ENCODE data around the gene NID1. TPM values are rescaled to one million over a fixed set of nuclear protein-coding genes. Genes with fewer than 3 reads are reported as not detected.

The NID1 gene
- total RNA-seq, 1 donor from 2014 or later = 0.65 TPM

DNA sequence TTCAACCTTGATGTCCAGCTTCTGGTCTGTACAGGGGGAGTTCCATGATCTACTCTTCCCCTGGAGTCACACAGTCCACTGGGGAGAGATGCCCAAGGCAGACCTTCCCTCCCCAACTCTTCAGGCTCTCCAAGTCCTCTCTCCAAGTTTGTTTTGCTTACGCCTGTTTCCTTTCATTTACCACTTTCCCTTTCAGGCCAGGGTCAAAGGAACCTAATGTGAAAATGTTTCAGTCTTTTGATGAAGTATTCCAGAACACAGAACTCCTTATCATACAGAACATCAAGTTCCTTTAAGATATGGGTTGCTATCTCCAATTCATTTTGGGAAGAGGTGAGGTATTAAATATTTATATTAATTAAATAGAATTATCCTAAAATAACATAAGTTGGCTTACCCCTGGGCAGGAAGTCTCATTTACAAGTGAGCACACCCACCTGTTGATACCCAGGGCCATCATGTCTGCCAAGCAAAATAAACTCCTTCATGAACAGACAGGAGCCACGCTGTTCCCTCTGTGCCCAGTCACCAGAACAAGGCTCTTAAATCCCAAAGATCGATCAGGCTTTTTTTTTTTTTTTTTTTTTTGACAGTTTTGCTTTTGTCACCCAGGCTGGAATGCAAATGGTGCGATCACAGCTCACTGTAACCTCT is 116.0 kb downstream of the NID1 start:
- Mint-ChIP-seq H3K9me3 (no peaks in the 10 kb centered on the region), H3K4me1 (ENCODE audit: low read depth) (peaks cover 41% of the 10 kb centered on the region), H3K36me3 (ENCODE audit: low read depth) (no peaks in the 10 kb centered on the region), H3K27ac (no peak overlapping the region), H3K27me3 (ENCODE audit: insufficient read depth) (peaks cover 15% of the 10 kb centered on the region), H3K4me3 (no peak overlapping the region)
- DNase-seq (ENCODE audit: low spot score) = no peak
- intact Hi-C loops (cut with micrococcal nuclease) = no loop called here

DNA sequence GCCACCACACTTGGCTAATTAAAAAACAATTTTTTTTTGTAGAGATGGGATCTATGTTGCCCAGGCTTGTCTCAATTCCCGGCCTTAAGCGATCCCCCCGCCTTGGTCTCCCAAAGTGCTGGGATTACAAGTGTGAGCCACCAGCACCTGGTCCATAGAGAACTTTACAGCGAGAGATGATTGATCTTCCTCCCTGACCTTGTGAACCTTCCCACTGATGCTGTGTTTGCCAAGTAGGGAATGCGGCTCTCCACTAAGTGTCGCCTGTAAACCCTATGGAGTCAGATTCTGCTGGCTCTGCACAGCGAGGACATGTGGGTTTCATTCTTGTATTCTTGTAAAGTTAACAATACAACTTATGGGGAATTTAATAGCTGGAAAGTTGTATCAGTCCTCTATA is 116.9 kb downstream of the NID1 start:
- Mint-ChIP-seq H3K27ac (no peak overlapping the region), H3K9me3 (no peaks in the 10 kb centered on the region), H3K4me1 (ENCODE audit: low read depth) (peaks cover 32% of the 10 kb centered on the region), H3K4me3 (no peak overlapping the region), H3K27me3 (ENCODE audit: insufficient read depth) (peaks cover 15% of the 10 kb centered on the region), H3K36me3 (ENCODE audit: low read depth) (no peaks in the 10 kb centered on the region)
- DNase-seq (ENCODE audit: low spot score) = no peak
- intact Hi-C loops (cut with micrococcal nuclease) = no loop called here

DNA sequence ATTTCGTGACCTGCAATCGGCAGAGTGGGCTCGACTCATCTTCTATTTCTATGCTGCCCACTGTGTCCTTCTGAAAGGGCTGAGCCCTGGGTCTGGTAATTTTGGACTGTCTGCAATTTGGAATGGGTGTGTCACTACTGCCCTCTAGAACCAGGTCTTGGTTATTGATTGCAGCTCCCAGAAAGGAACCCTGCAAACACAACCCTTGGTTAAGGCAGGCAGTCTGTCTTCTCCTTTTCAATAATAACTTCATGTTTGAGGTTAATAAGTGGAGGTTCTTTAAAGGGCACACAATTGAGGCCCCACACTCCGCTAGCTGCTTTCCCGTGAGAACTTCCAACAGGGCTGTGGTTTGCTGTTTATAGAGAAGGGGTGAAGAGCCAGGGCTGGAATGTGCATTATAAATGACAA is 118.3 kb downstream of the NID1 start:
- H3K27ac Mint-ChIP-seq = no peak overlapping the region
- H3K9me3 Mint-ChIP-seq = no peaks in the 10 kb centered on the region
- no peaks in the 10 kb centered on the region for H3K36me3 Mint-ChIP-seq (ENCODE audit: low read depth)
- no peak for DNase-seq (ENCODE audit: low spot score)
- peaks cover 22% of the 10 kb centered on the region for H3K4me1 Mint-ChIP-seq (ENCODE audit: low read depth)
- intact Hi-C loops (cut with micrococcal nuclease) = no loop called here
- H3K4me3 Mint-ChIP-seq = no peak overlapping the region
- peaks cover 14% of the 10 kb centered on the region for H3K27me3 Mint-ChIP-seq (ENCODE audit: insufficient read depth)

DNA sequence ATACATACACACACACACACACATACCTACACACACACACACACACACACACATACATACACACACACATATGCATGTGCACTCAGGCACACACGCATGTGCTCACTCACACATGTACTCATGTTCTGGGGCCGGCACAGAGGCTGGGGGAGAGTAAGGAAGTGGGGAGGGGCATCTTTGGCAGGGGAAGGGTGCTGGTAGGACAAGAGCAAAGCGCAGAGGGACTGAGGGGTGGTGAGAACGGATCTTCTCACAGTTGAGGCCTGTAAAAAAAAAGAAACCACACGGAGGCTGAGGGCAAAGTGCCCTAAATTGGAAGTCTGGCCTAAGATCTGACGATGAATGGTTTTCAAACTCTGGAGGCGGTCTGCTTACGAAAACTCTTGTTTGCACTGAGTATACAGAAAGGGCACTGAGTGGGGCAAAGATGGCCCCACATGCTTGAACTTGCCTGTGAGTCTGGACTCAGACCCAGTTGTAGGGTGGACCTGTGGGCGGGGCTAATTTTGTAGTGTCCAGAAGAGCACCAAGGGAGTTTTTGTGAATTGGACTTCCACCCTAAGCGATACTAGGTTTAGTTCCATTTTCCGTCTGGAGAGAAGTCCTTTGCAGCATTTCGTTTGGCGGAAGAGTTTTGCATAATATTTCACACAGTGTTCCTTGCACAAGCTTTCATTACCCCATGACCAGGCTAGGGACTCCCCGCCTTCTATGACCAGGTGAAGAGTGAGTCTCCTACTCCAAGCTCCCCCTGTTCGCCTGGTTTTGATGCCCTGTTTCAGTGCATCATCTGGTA is 118.9 kb downstream of the NID1 start:
- Mint-ChIP-seq H3K27ac (peak overlapping the region; percentile 38), H3K36me3 (ENCODE audit: low read depth) (no peaks in the 10 kb centered on the region), H3K4me3 (no peak overlapping the region), H3K4me1 (ENCODE audit: low read depth) (peaks cover 21% of the 10 kb centered on the region), H3K27me3 (ENCODE audit: insufficient read depth) (peaks cover 13% of the 10 kb centered on the region), H3K9me3 (no peaks in the 10 kb centered on the region)
- intact Hi-C loops (cut with micrococcal nuclease) = no loop called here
- no peak for DNase-seq (ENCODE audit: low spot score)

DNA sequence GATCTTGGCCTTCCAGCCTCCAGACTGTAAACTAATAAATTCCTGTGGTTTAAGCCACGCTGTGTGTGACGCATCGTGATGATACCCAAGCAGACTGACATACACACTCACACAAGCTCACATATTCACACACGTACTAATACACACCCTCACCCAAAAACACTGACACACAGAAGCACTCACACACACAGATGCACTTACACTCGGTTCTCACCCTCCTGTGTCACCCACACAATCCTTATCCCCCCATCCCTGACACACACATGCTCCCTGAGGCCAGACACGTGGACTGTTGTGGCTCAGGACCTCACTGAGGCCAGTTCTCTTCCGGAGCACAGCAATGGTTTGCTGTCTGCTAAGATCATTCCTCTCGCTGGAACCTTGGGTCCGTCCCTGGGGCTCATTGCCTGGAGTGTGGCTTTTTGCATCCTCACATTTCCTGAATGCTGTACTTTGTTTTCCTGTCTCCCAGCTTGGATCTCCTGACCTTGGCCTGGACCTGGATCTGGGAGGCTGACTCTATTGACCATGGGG is 121.2 kb downstream of the NID1 start:
- H3K4me1 Mint-ChIP-seq (ENCODE audit: low read depth) = peaks cover 39% of the 10 kb centered on the region
- DNase-seq (ENCODE audit: low spot score) = no peak
- peaks cover 10% of the 10 kb centered on the region for H3K9me3 Mint-ChIP-seq
- no peak overlapping the region for H3K27ac Mint-ChIP-seq
- H3K27me3 Mint-ChIP-seq (ENCODE audit: insufficient read depth) = peaks cover 4% of the 10 kb centered on the region
- intact Hi-C loops (cut with micrococcal nuclease) = no loop called here
- no peaks in the 10 kb centered on the region for H3K36me3 Mint-ChIP-seq (ENCODE audit: low read depth)
- H3K4me3 Mint-ChIP-seq = no peak overlapping the region

DNA sequence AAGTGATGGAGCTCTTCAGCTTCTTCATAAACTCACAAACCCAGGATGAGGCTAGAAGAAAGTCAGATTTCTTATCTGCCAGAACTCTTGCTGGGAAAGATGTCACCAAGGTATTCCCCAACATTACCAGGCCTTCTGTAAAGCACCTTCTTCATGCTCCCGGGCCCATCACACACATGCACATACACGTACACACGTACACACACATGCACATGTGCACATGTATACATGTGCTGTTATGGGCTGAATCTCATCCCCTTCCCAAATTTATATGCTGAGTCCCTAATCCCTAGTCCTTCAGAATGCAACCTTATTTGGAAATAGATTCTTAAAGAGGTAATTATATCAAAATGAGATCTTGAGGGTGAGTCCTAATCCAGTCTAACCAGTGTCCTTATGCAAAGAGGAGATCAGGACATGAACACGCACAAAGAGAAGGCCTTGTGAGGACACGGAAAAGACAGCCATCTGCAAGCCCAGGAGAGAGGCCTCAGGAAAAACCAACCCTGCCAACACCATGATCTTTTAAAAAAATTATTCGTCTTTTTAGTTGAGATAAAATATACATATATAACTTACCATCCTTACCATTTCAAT is 121.8 kb downstream of the NID1 start:
- Mint-ChIP-seq H3K36me3 (ENCODE audit: low read depth) (no peaks in the 10 kb centered on the region), H3K27me3 (ENCODE audit: insufficient read depth) (peaks cover 4% of the 10 kb centered on the region), H3K27ac (no peak overlapping the region), H3K4me1 (ENCODE audit: low read depth) (peaks cover 44% of the 10 kb centered on the region), H3K9me3 (peaks cover 10% of the 10 kb centered on the region), H3K4me3 (no peak overlapping the region)
- DNase-seq (ENCODE audit: low spot score) = no peak
- intact Hi-C loops (cut with micrococcal nuclease) = no loop called here

DNA sequence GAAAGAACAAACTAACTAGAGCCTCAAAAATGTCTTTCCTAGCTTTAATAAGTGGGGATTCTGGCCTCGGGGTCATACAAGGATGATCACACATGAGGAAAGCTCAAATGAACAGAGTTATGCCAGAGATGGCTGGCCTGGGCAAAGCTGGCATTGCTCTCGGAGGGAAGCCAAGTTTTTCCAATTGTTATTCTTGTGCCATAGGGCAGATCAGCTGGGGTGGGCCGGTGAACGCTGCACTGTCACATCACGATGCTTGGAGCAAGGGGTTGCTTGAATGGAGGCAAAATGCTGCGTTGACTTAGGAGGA is 122.3 kb downstream of the NID1 start:
- no peak overlapping the region for H3K27ac Mint-ChIP-seq
- H3K27me3 Mint-ChIP-seq (ENCODE audit: insufficient read depth) = peaks cover 4% of the 10 kb centered on the region

DNA sequence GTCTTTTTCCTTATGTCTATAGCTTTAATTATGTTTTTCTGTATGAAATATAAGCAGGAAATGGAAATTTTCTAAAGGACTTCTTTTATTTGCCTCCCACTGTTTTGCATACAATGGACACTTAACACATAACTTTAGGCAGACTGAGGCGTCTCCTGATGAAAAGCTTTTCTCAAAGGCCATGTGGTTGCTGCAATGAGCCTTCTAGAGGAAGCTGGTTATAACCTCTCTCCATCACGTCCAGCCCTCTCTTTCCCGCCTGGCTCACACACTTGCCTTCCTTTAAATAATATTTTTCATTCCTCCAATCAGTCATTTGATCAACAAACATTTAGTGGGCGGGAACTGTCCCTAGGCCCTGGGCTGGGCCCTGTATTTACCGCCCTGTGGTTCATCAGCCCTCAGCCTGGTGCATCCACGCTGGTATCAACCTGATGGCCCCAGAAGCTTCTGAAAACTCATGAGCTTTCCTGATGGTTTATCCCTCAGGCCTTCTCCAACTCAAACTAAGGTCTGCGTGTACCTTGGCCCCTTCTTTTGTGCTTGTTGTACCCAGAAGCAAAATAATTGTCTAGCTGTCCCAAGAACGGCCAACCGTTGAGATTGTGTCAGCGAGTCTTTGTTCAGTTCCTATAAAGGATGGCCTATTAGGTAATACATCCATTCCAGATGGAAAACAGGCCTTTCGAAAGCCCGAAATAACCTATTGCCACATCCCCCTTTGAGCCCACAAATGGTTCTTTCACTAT is 122.8 kb downstream of the NID1 start:
- peaks cover 3% of the 10 kb centered on the region for H3K36me3 Mint-ChIP-seq (ENCODE audit: low read depth)
- no peak overlapping the region for H3K27ac Mint-ChIP-seq
- intact Hi-C loops (cut with micrococcal nuclease) = no loop called here
- H3K4me1 Mint-ChIP-seq (ENCODE audit: low read depth) = peaks cover 51% of the 10 kb centered on the region
- no peak overlapping the region for H3K4me3 Mint-ChIP-seq
- H3K9me3 Mint-ChIP-seq = peaks cover 10% of the 10 kb centered on the region
- no peak for DNase-seq (ENCODE audit: low spot score)
- H3K27me3 Mint-ChIP-seq (ENCODE audit: insufficient read depth) = peaks cover 4% of the 10 kb centered on the region

More for the DNA sequence above, 122.3 kb downstream of the NID1 start:
- intact Hi-C loops (cut with micrococcal nuclease) = no loop called here
- H3K9me3 Mint-ChIP-seq = peaks cover 10% of the 10 kb centered on the region
- no peak overlapping the region for H3K4me3 Mint-ChIP-seq
- H3K36me3 Mint-ChIP-seq (ENCODE audit: low read depth) = no peaks in the 10 kb centered on the region
- peaks cover 45% of the 10 kb centered on the region for H3K4me1 Mint-ChIP-seq (ENCODE audit: low read depth)
- DNase-seq (ENCODE audit: low spot score) = no peak

DNA sequence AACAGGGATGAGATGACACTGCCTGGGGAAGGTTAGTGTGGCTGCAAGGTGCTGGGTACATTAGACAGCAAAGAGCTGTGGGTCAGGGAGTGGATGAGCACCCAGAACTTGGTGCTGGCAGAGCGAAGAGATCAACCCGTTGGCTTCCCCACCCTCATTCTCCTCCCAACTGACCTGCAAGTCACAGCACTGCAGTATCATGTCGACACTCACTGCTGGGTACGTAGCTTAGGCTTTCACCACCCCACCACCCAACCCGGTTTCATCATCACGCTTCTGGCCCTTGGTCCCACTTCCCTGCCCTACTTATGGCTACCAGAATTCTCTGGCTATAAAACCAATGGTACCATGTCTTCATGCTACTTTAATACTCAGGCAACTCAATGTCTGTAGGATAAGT is 124.6 kb downstream of the NID1 start:
- H3K36me3 Mint-ChIP-seq (ENCODE audit: low read depth) = peaks cover 3% of the 10 kb centered on the region
- intact Hi-C loops (cut with micrococcal nuclease) = no loop called here
- H3K4me3 Mint-ChIP-seq = no peak overlapping the region
- H3K27ac Mint-ChIP-seq = peak overlapping the region; percentile 18
- peaks cover 4% of the 10 kb centered on the region for H3K27me3 Mint-ChIP-seq (ENCODE audit: insufficient read depth)
- H3K9me3 Mint-ChIP-seq = peaks cover 10% of the 10 kb centered on the region
- DNase-seq (ENCODE audit: low spot score) = no peak
- peaks cover 50% of the 10 kb centered on the region for H3K4me1 Mint-ChIP-seq (ENCODE audit: low read depth)

DNA sequence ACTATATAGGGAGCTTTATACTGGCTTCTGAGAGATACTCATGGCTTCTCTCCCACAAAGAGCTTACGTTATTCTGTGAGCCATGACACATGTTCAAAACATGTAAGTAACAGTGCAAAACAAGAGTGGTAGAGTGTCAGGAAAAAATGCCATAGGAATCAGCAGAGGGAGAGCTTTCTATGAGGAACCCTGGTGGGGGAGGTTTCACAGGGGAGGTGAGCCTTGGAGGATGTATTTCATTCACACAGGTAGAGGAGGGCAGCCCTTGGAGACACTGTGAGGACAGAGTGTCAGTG is 125.5 kb downstream of the NID1 start:
- H3K36me3 Mint-ChIP-seq (ENCODE audit: low read depth) = peaks cover 3% of the 10 kb centered on the region
- intact Hi-C loops (cut with micrococcal nuclease) = loop anchor here (2.0 kb wide), 1 partner anchor 29 kb away; no protein-coding TSS in a partner anchor
- no peak overlapping the region for H3K4me3 Mint-ChIP-seq
- DNase-seq (ENCODE audit: low spot score) = no peak
- peaks cover 10% of the 10 kb centered on the region for H3K9me3 Mint-ChIP-seq
- H3K27me3 Mint-ChIP-seq (ENCODE audit: insufficient read depth) = peaks cover 4% of the 10 kb centered on the region
- H3K4me1 Mint-ChIP-seq (ENCODE audit: low read depth) = peaks cover 51% of the 10 kb centered on the region
- peak overlapping the region; percentile 84 for H3K27ac Mint-ChIP-seq

DNA sequence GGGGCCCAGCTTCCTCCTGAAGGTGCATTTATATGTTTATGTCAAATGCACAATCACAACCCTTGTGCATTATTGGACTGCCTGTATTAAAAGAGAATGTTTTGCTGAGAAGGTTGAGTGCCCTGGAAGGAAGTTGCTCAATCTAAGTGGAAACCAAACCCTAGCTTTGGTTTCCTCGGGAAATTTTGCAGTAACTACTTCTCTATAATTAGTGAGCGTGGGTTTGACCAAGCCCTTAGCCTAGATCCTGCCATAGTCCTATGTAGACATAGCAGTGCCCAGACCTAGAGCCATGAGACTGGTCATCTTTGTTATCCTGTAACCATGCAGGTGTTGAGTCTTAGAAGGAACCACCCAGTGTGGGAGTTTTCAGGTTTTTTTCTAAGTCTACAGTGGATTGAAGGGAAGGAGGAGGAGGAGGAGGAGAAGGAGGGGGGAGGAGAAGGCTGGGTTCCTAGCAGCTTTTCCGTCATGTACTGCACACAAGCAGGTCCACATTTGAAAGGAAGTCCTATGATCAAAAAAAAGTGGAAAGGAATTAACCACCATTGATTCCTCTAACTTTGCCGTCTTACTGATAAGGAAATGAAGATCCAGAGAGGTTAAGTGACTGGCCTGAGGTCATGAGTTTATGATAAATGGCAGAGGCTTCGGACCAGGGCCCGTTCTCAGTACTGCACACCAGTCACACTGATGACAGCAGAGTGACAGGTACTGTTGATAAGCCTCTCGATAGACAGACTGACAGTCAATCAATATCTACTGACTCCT is 126.0 kb downstream of the NID1 start:
- intact Hi-C loops (cut with micrococcal nuclease) = loop anchor here (1.0 to 2.0 kb wide), 3 partner anchors 14 to 51 kb away; no protein-coding TSS in a partner anchor
- Mint-ChIP-seq H3K4me1 (ENCODE audit: low read depth) (peaks cover 52% of the 10 kb centered on the region), H3K27me3 (ENCODE audit: insufficient read depth) (peaks cover 4% of the 10 kb centered on the region), H3K4me3 (peak overlapping the region; percentile 42), H3K9me3 (peaks cover 10% of the 10 kb centered on the region), H3K36me3 (ENCODE audit: low read depth) (peaks cover 3% of the 10 kb centered on the region), H3K27ac (peak overlapping the region; percentile 84)
- peak; percentile 10 for DNase-seq (ENCODE audit: low spot score)

DNA sequence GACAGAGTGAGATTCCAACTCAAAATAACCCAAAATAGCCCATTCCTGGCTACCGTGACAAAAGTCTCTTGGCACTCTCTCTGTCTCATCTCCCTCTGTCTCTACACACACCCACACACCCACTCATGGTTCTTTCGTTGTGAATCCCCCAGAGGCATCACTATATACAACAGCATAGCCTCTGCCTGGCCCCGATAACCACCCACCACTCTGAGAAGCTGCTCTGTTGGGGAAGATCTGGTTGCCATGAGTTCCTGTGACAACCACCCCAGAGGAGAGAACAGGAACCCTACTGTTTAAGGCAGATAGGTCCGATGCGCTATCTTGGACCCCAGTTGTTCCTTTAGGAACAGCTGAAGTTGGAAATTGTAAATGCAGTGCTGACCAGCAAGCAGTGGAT is 127.8 kb downstream of the NID1 start:
- H3K27me3 Mint-ChIP-seq (ENCODE audit: insufficient read depth) = peaks cover 4% of the 10 kb centered on the region
- no peak for DNase-seq (ENCODE audit: low spot score)
- intact Hi-C loops (cut with micrococcal nuclease) = no loop called here
- H3K9me3 Mint-ChIP-seq = peaks cover 10% of the 10 kb centered on the region
- peaks cover 3% of the 10 kb centered on the region for H3K36me3 Mint-ChIP-seq (ENCODE audit: low read depth)
- peak overlapping the region; percentile 70 for H3K4me3 Mint-ChIP-seq
- H3K4me1 Mint-ChIP-seq (ENCODE audit: low read depth) = peaks cover 64% of the 10 kb centered on the region
- H3K27ac Mint-ChIP-seq = peak overlapping the region; percentile 88
